Endothelial cell (in vitro differentiated cells): Measurements from ENCODE around the gene PHF1. TPM values are rescaled to one million over a fixed set of nuclear protein-coding genes. Genes with fewer than 3 reads are reported as not detected.

Experiments used
- DNase-seq: peaks from one replicate; pipeline ENCODE4 v3.0.0; 2021; ENCODE audit warnings: low spot score
- H3K27ac Mint-ChIP-seq: one replicate; pipeline ENCODE4 v1.8.0; 2021; ENCODE audit warnings: mixed read lengths, inconsistent platforms; ENCODE audit not compliant: unreplicated experiment
- H3K27me3 Mint-ChIP-seq: one replicate; pipeline ENCODE4 v1.8.0; 2021; ENCODE audit warnings: mild to moderate bottlenecking, moderate library complexity, mixed read lengths, inconsistent platforms; ENCODE audit not compliant: unreplicated experiment
- H3K36me3 Mint-ChIP-seq: one replicate; pipeline ENCODE4 v1.8.0; 2021; ENCODE audit warnings: mild to moderate bottlenecking, low read depth, mixed read lengths, inconsistent platforms; ENCODE audit not compliant: unreplicated experiment
- H3K4me1 Mint-ChIP-seq: one replicate; pipeline ENCODE4 v1.8.0; 2021; ENCODE audit warnings: mild to moderate bottlenecking, mixed read lengths, inconsistent platforms; ENCODE audit not compliant: unreplicated experiment
- H3K4me3 Mint-ChIP-seq: one replicate; pipeline ENCODE4 v1.8.0; 2021; ENCODE audit warnings: mild to moderate bottlenecking, mixed read lengths, inconsistent platforms; ENCODE audit not compliant: unreplicated experiment
- H3K9me3 Mint-ChIP-seq: one replicate; pipeline ENCODE4 v1.8.0; 2021; ENCODE audit warnings: mixed read lengths, inconsistent platforms; ENCODE audit not compliant: unreplicated experiment
- CTCF ChIP-seq: fragments of 200-600 bp; sonication (generic); IDR thresholded peaks from one replicate; pipeline ENCODE4 v1.5.0; 2021; ENCODE audit warnings: antibody characterized with exemption; ENCODE audit not compliant: unreplicated experiment
- total RNA-seq: library from RNA; stranded (reverse); fragmentation: NEBNext Ultra II Directional; extraction: Animal tissue kit (Norgen Biotek cat#: 25700); gene quantifications from one replicate; pipeline ENCODE4 v1.2.1, GENCODE V29; 2021; ENCODE audit not compliant: unreplicated experiment

PHF1 gene
- total RNA-seq, 1 donor from 2014 or later, result 60.0 TPM

- Mint-ChIP-seq H3K4me1 (peaks cover 46% of the 10 kb centered on the region), H3K27me3 (peaks cover 16% of the 10 kb centered on the region), H3K9me3 (no peaks in the 10 kb centered on the region), H3K4me3 (peak overlapping the region; percentile 95), H3K36me3 (peaks cover 14% of the 10 kb centered on the region), H3K27ac (peak overlapping the region; percentile 95)
- TF ChIP-seq CTCF, result no peak
- DNase-seq, result no peak
Observed at GRCh38 chr6:33423777-33424176, 13.0 kb downstream of the PHF1 start.

GRCh38 chr6:33424855-33425667 lies 14.2 kb downstream of the PHF1 start:
- Mint-ChIP-seq H3K9me3 (no peaks in the 10 kb centered on the region), H3K4me3 (peak overlapping the region; percentile 95), H3K27me3 (peaks cover 20% of the 10 kb centered on the region), H3K4me1 (peaks cover 50% of the 10 kb centered on the region), H3K27ac (peak overlapping the region; percentile 95), H3K36me3 (peaks cover 9% of the 10 kb centered on the region)
- no peak for TF ChIP-seq CTCF
- DNase-seq, result no peak

- peaks cover 20% of the 10 kb centered on the region for H3K27me3 Mint-ChIP-seq
- no peaks in the 10 kb centered on the region for H3K9me3 Mint-ChIP-seq
- TF ChIP-seq CTCF, result peak; percentile 53
- H3K4me3 Mint-ChIP-seq, result peak overlapping the region; percentile 95
- peaks cover 57% of the 10 kb centered on the region for H3K4me1 Mint-ChIP-seq
- H3K36me3 Mint-ChIP-seq, result peaks cover 9% of the 10 kb centered on the region
- peak overlapping the region; percentile 97 for H3K27ac Mint-ChIP-seq
- peak; percentile 92 for DNase-seq
Observed at GRCh38 chr6:33425668-33426577, 15.1 kb downstream of the PHF1 start.

- Mint-ChIP-seq H3K4me3 (peak overlapping the region; percentile 95), H3K36me3 (peaks cover 9% of the 10 kb centered on the region), H3K27ac (peak overlapping the region; percentile 97), H3K27me3 (peaks cover 20% of the 10 kb centered on the region), H3K4me1 (peaks cover 60% of the 10 kb centered on the region), H3K9me3 (no peaks in the 10 kb centered on the region)
- TF ChIP-seq CTCF, result no peak
- no peak for DNase-seq
Observed at GRCh38 chr6:33426590-33427511, 16.0 kb downstream of the PHF1 start.
